HFFc6 (cell line): ENCODE data around the gene RRAGD. TPM values are rescaled to one million over a fixed set of nuclear protein-coding genes. Genes with fewer than 3 reads are reported as not detected.

ENCODE experiments used
- DNase-seq: peaks from one replicate; pipeline ENCODE4 v3.0.0-alpha.2; 2018
- H3K27ac Mint-ChIP-seq: 2 replicates; pipeline ENCODE4 v1.8.0; 2020; ENCODE audit warnings: mild to moderate bottlenecking, mixed read lengths
- H3K27me3 Mint-ChIP-seq: 2 replicates; pipeline ENCODE4 v1.8.0; 2021; ENCODE audit warnings: mild to moderate bottlenecking, moderate library complexity, mixed read lengths; ENCODE audit not compliant: insufficient read depth
- H3K36me3 Mint-ChIP-seq: 2 replicates; pipeline ENCODE4 v1.8.0; 2021; ENCODE audit warnings: low read depth, mixed read lengths
- H3K4me1 Mint-ChIP-seq: 2 replicates; pipeline ENCODE4 v1.8.0; 2020; ENCODE audit warnings: low read depth, mixed read lengths
- H3K4me3 Mint-ChIP-seq: 2 replicates; pipeline ENCODE4 v1.8.0; 2020; ENCODE audit warnings: mild to moderate bottlenecking, moderate library complexity, mixed read lengths
- H3K9me3 Mint-ChIP-seq: 2 replicates; pipeline ENCODE4 v1.8.0; 2020; ENCODE audit warnings: mild to moderate bottlenecking, mixed read lengths
- CTCF ChIP-seq: fragments of 200-600 bp; sonication (generic); IDR thresholded peaks from 2 replicates; pipeline ENCODE4 v1.5.0; 2021; ENCODE audit warnings: antibody characterized with exemption, mild to moderate bottlenecking
- total RNA-seq, 6 experiments: library from RNA; stranded (reverse); fragmentation: NEBNext Ultra II Directional; extraction: Animal tissue kit (Norgen Biotek cat#: 25700); gene quantifications; 2 replicates in 1 of 6; 3 replicates in 5 of 6; pipeline ENCODE4 v1.2.3, GENCODE V29; 2021

Gene RRAGD
- total RNA-seq, 6 experiments from 2014 or later, result not detected

- Mint-ChIP-seq H3K4me1 (no peaks in the 10 kb centered on the region), H3K36me3 (no peaks in the 10 kb centered on the region), H3K27ac (no peak overlapping the region), H3K9me3 (no peaks in the 10 kb centered on the region), H3K4me3 (peak overlapping the region; percentile 60), H3K27me3 (peaks cover 50% of the 10 kb centered on the region)
- TF ChIP-seq CTCF, result no peak
- DNase-seq, result no peak
Observed at GRCh38 chr6:89411145-89412070, 665 bp downstream of the RRAGD start.

- no peak overlapping the region for H3K27ac Mint-ChIP-seq
Observed at GRCh38 chr6:89410788-89411144, 1.3 kb downstream of the RRAGD start.

GRCh38 chr6:89410231-89410761 is 1.8 kb downstream of the RRAGD start:
- no peaks in the 10 kb centered on the region for H3K36me3 Mint-ChIP-seq
- no peak overlapping the region for H3K27ac Mint-ChIP-seq
- H3K4me3 Mint-ChIP-seq, result no peak overlapping the region
- no peaks in the 10 kb centered on the region for H3K4me1 Mint-ChIP-seq
- no peak for DNase-seq
- TF ChIP-seq CTCF, result no peak
- H3K27me3 Mint-ChIP-seq, result peaks cover 48% of the 10 kb centered on the region
- H3K9me3 Mint-ChIP-seq, result no peaks in the 10 kb centered on the region

More at GRCh38 chr6:89410788-89411144, 1.3 kb downstream of the RRAGD start:
- no peak for TF ChIP-seq CTCF
- no peaks in the 10 kb centered on the region for H3K36me3 Mint-ChIP-seq
- H3K9me3 Mint-ChIP-seq, result no peaks in the 10 kb centered on the region
- no peaks in the 10 kb centered on the region for H3K4me1 Mint-ChIP-seq
- no peak for DNase-seq
- H3K4me3 Mint-ChIP-seq, result peak overlapping the region; percentile 60
- peaks cover 51% of the 10 kb centered on the region for H3K27me3 Mint-ChIP-seq

- peaks cover 44% of the 10 kb centered on the region for H3K27me3 Mint-ChIP-seq
Observed at GRCh38 chr6:89409461-89410035, 2.5 kb downstream of the RRAGD start.

GRCh38 chr6:89406141-89406540 is 5.9 kb downstream of the RRAGD start:
- H3K4me1 Mint-ChIP-seq, result no peaks in the 10 kb centered on the region
- no peak for DNase-seq
- TF ChIP-seq CTCF, result no peak
- no peak overlapping the region for H3K4me3 Mint-ChIP-seq
- H3K36me3 Mint-ChIP-seq, result no peaks in the 10 kb centered on the region
- peaks cover 28% of the 10 kb centered on the region for H3K27me3 Mint-ChIP-seq
- H3K9me3 Mint-ChIP-seq, result no peaks in the 10 kb centered on the region
- no peak overlapping the region for H3K27ac Mint-ChIP-seq

More at GRCh38 chr6:89409461-89410035, 2.5 kb downstream of the RRAGD start:
- Mint-ChIP-seq H3K36me3 (no peaks in the 10 kb centered on the region), H3K27ac (no peak overlapping the region), H3K4me3 (no peak overlapping the region), H3K9me3 (no peaks in the 10 kb centered on the region), H3K4me1 (no peaks in the 10 kb centered on the region)
- no peak for TF ChIP-seq CTCF
- no peak for DNase-seq
